NCI-H128 (cell line): Measurements from ENCODE around the gene RNF183.
"Not testable (repeated sequence)": the region's sequence is repeated elsewhere in the genome, so short reads cannot be mapped to it uniquely, and the experiment has no call there.

Source experiments
- DNase-seq: peaks from one replicate; lab custom pipeline; 2025; ENCODE audit not compliant: unreplicated experiment; lab: John Stamatoyannopoulos, UW

RNF183 gene

GRCh38 chr9:113317777-113318176, 14.6 kb upstream of the RNF183 start:
- no peak for DNase-seq

- no peak for DNase-seq
Observed at GRCh38 chr9:113316030-113316429, 12.9 kb upstream of the RNF183 start.

- no peak for DNase-seq
Observed at GRCh38 chr9:113315231-113315630, 12.1 kb upstream of the RNF183 start.

- no peak for DNase-seq
Observed at GRCh38 chr9:113313261-113313660, 10.1 kb upstream of the RNF183 start.

- no peak for DNase-seq
Observed at GRCh38 chr9:113311961-113312360, 8.8 kb upstream of the RNF183 start.

DNA sequence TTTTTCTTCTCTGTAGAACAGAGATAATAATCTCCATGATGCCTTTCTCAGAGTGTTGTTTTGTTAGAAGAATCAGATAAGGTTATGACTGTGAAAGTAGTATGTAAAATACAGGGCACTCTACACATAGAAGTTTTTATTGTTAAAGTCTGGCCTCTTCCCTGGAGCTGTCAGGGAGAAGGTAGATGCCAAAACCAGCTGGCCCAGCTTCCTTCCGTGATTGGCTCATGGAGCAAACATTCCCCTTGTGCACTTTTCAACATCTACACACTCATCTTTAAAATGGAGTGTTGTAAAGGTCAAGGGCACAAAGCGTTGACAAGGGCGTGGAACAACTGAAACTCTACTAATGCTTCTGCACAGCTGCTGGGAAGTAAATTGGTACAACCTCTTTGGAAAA, 7.4 kb upstream of the RNF183 start:
- no peak for DNase-seq

DNA sequence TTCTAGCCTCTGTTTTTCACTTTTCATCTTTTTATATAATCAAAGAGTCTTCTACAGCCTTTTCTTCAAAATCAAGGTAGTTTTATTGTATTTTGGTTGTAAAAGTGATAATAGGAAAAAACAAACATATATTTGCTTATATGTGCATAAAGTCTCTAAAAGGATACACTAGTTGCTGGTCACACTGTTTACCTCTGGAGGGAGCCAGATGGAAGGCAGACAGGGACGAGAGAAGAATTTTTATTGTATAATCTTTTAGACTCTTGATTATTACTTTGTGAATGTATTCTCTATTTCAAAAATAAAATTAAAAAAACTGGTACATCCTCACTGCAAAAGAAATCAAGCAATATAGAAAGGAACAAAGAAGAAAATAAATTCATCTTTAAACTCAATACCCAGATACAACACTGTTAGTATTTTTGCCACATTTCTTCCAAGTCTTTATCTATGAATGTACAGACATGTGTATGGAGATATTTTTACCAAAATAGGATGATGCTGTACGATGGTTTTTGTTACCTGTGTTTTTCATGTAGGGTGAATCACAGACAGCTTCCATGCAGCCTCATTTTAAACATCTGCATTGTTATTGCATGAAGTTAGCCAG, 6.1 kb upstream of the RNF183 start:
- DNase-seq: no peak

DNA sequence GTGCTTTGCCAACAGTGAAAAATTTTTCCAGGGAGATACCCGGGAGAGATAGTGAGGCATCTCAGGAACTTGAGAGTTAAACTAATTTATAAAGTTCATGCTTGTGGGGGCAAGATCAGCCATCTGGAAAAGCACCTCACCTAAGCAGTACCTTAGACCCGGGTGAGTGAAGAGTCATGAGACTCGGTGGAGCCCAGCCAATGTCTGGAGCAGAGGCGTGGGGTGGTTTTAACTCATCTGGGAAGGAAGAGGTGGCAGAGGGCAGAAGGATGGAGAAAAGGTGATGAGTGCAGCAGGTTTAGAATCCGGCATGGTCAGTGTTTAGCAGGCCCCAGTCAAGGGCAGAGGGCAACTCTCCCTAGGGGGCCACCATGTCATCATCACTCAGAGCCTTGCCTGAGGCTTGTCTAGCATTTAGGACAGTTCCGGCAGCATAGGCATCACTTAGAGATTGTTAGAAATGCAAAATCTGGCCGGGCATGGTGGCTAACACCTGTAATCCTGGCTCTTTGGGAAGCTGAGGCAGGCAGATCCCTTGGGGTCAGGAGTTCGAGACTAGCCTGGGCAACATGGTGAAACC, 4.3 kb upstream of the RNF183 start:
- no peak for DNase-seq

DNA sequence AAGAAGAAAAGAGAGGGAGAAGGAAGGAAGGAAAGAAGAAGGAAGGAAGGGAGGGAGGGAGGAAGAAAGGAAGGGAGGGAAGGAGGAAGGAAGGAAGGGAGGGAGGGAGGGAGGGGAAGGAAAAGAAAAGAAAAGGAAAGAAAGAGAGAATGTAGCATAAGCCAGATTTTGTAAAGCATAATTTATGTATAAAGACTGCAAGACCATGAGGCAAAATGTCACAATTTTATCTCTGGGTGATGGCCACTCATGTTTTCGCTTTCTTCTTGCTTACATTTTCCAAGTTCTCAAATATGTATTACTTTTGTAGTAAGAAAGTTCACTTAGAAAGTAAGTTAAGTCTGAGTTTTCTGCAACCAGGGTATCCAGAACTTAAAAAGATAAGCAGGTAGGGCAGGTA, 3.4 kb upstream of the RNF183 start:
- DNase-seq: no peak

DNA sequence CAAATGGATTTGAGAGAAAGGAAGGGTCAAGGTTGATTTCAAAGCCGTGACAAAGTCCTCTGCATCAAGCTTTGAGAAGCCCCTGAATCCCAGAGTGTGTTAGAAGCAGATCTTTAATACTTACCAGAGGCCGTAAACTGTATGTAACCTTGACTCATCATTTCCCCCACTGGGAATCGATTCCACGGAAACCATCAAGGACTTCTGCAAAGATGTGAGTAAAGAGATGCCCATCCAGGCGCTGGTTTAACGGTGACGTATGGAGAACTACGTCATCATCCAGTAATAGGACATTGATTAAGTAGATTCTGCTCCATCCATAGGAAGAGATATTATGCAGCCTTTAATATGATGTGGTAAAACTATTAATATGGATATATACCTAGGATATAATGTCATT, 1.6 kb downstream of the RNF183 start:
- DNase-seq: no peak

DNA sequence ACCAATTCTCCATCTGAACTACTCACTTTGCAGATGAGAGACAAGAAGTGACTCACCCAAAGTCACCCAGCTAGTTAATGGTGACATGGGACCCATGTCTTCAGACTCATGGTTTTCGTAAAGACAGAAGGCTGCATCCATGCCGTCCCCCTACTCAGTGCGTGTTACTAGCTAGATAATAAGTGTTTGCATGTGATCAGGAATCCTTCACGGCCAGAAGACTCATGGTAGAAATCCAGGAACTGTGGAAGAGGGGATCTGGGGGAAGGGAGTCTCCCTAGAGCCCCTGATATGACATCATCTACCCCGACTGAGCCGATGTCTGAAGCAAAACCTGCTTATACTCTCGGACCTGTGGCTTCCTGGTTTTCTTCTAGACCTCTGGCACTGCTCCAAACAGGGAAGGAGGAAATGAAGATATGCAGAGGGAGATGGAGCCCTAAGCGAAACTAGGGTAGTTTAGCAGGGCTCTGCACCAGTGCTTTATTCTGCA, 3.3 kb downstream of the RNF183 start:
- DNase-seq: peak; percentile 15

GRCh38 chr9:113298924-113299770, 4.0 kb downstream of the RNF183 start:
- DNase-seq: peak; percentile 85

DNA sequence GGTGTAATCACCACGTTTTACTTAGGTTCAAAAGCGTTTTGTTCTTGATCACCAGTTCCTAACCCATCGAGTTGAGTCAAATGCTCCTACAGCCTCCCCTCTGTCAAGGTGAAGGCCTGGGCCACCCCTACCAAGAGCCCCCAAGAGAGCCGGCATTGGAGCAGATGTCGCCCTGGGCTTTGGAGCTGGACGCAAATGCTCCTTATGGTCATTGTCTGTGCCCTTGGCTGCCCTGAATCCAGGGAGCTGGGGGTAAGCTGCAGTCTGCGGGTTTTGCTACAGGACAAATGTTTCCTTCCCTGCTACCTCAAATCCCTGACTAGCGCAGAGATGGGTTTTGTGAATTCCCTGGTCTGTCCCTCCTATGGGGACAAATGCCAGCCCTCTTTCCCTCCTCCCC, 4.9 kb downstream of the RNF183 start:
- no peak for DNase-seq

GRCh38 chr9:113296796-113297558, 6.2 kb downstream of the RNF183 start:
- DNase-seq: no peak

DNA sequence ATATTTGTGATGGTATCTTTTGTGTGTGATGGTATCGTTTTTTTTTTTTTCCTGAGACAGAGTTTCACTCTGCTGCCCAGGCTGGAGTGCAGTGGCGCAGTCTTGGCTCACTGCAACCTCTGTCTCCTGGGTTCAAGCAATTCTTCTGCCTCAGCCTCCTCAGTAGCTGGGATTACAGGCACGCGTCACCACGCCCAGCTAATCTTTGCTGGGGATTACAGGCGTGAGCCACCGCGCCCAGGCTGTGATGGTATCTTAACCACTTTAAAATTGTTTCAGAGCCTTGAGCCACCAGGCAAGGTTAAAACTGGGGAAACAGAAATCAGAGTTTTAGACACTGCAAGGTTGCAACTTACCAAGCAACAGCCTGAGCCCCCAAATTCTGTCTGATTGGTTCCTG, 6.9 kb downstream of the RNF183 start:
- DNase-seq: not testable (repeated sequence)

DNA sequence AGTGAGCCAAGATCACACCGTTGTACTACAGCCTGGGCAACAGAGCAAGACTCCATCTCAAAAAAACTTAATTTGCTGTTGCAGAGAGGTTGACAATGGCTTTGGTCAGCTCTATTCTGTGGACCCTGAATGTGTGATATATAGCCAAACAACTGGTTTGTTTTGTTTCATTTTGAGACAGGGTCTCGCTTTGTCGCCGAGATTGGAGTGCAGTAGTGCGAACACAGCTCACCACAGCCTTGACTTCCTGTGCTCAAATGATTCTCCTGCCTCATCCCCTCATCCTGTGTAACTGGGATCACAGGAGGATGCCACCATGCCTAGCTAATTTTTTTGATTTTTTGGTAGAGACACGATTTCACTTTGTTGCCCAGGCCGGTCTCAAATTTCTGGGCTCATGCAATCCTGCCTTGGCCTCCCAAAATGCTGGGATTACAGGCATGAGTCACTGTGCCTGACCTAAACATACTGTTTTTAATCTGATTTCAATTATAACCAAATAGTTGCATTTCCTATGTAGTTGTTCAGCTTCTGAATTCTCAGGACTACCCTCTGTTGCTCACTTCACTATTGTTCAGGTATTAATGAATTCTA, 9.8 kb downstream of the RNF183 start:
- no peak for DNase-seq

- no peak for DNase-seq
Observed at GRCh38 chr9:113290052-113290607, 13.0 kb downstream of the RNF183 start.

DNA sequence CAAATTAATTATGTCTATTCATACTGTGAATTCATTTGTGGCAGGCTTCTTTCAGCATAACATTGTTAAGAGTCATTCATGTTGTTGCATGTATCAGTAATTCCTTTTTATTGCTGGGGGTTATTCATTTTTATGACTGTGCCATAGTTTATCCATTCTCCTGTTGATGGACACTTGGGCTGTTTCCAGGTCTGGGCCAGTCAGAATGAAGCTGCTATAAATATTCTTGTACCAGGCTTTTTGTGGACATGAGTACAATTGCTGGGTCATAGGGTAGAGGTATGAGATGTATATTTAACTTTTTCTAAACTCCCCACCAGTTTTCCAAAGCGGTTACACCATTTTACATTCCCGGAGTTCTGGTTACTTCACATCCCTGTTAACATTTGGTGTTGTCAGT, 14.1 kb downstream of the RNF183 start:
- DNase-seq: no peak

GRCh38 chr9:113281356-113281755, 21.8 kb downstream of the RNF183 start:
- no peak for DNase-seq

- DNase-seq: no peak
Observed at GRCh38 chr9:113278840-113279239, 24.3 kb downstream of the RNF183 start.
